ENCODE measurements around the gene GALNT18. TPM values are rescaled to one million over a fixed set of nuclear protein-coding genes. Genes with fewer than 3 reads are reported as not detected.

Gene GALNT18
- total and polyA plus RNA-seq, 2 donors (not counting 3 experiments of a cell fraction or from before 2014, with no cell fraction given) = 0.17 to 0.18 TPM

DNA sequence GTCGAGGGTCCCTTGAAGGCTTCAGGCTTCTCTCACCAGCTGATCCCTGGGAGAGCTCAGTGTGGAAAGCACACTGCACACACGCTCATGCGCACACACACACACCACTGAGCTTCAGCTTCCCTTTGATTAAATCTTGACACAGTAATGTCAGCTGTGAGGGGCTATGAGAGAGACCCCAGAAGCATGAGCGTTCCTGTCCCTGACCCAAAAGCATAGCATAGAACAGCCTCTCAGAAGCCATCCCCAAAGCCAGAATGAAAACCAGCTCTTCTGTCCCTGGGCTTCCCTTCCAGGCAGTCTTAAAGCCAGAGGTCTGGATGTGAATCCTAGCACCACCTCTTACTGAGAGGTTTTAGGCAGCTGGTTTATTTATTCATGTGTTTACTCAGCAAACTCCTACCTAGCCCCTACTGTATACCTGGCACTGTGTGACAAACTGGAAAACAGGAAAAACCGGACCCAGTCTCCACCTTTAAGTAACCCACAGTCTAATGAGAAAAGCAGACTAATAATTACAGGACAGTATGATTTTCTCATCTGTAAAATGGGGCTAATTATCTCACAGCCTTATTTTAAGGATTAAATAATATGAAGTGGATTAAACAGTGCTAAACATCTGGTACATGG is 15.9 kb downstream of the GALNT18 start:
- POLR2A ChIA-PET = no interaction called here
- intact Hi-C loops (cut with micrococcal nuclease) = no loop called here
- Histone ChIP-seq H3K36me3 (ENCODE audit: control insufficient read depth in 2 of 2, extremely low read depth in 1 of 2, insufficient read depth in 2 of 2, low read length in 2 of 2) (no peaks in the 10 kb centered on the region), H3K9ac (replicated peaks; ENCODE audit: extremely low read depth, insufficient read depth, low read length) (no peak overlapping the region), H3K79me2 (ENCODE audit: control insufficient read depth, insufficient read depth, low read length) (no peaks in the 10 kb centered on the region), H3K9me1 (replicated peaks; ENCODE audit: control insufficient read depth, extremely low read depth, insufficient read depth, low read length) (no peaks in the 10 kb centered on the region), H3K9me3 (replicated peaks; ENCODE audit: control insufficient read depth, insufficient read depth, low read length) (no peaks in the 10 kb centered on the region), H3K4me2 (ENCODE audit: insufficient read depth, low read length) (no peak overlapping the region), H3K27me3 (ENCODE audit: control insufficient read depth in 2 of 2, insufficient read depth in 2 of 2, low read length in 2 of 2) (peaks cover 0 to 2% of the 10 kb centered on the region in 2 experiments), H2AFZ (ENCODE audit: low read depth, low read length) (no peak overlapping the region), H3K27ac (ENCODE audit: insufficient read depth, low read depth, low read length) (no peak overlapping the region), H3K4me3 (replicated peaks in 1 of 3; ENCODE audit: insufficient read depth in 1 of 3, low read depth in 1 of 3, low read length in 3 of 3) (no peak overlapping the region), H4K20me1 (replicated peaks; ENCODE audit: control insufficient read depth, extremely low read depth, insufficient read depth, low read length) (no peaks in the 10 kb centered on the region), H3K4me1 (ENCODE audit: control insufficient read depth, extremely low read depth, insufficient read depth, low read length) (no peaks in the 10 kb centered on the region)
- TF ChIP-seq POLR2A (IDR thresholded peaks at IDR 0.05; ENCODE audit: low read depth, low read length) (no peak), POLR2AphosphoS5 (IDR thresholded peaks at IDR 0.05; ENCODE audit: insufficient read depth, low read depth, low read length) (no peak), GATA2 (IDR thresholded peaks at IDR 0.05; ENCODE audit: insufficient read depth, insufficient read length, low read depth, low read length) (no peak)
- dilution Hi-C loops (cut with MboI; ENCODE audit: extremely low pct_ligation_motif_present, low sequenced_read_pairs) = no loop called here
- DNase-seq (ENCODE audit: low read depth, low spot score) (no peak), FAIRE-seq (no peak)
- no TSS peak for BruUV-seq (replicated peaks)
- CTCF ChIA-PET = no interaction called here

DNA sequence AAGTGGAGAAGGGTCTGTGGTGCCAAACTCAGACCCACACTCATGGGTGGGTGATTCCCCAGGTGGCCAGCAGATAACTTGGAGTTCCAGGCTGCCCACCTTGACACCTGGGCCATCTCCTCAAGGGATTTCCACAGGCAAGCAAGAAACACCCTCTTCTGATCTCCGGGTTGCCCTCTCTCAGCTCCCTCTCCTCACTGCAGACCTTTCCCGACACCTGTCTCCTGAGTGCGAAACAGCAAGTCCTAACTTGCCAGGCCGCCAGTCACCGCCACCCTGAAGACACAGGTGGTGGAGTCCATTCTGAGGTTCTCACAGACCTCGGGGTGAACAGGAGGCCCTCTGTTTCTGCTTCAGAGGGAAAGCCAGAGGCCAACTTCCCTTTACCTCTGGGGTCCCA is 16.6 kb downstream of the GALNT18 start:
- no peak overlapping the region for H3K27ac ChIP-seq (ENCODE audit: insufficient read depth, low read depth, low read length)
- ChIA-PET CTCF (no interaction called here), POLR2A (no interaction called here)
- H3K9me1 ChIP-seq (replicated peaks; ENCODE audit: control insufficient read depth, extremely low read depth, insufficient read depth, low read length) = no peaks in the 10 kb centered on the region
- H3K36me3 ChIP-seq (ENCODE audit: control insufficient read depth in 2 of 2, extremely low read depth in 1 of 2, insufficient read depth in 2 of 2, low read length in 2 of 2) = no peaks in the 10 kb centered on the region
- H3K9ac ChIP-seq (replicated peaks; ENCODE audit: extremely low read depth, insufficient read depth, low read length) = no peak overlapping the region
- no peaks in the 10 kb centered on the region for H4K20me1 ChIP-seq (replicated peaks; ENCODE audit: control insufficient read depth, extremely low read depth, insufficient read depth, low read length)
- TF ChIP-seq GATA2 (IDR thresholded peaks at IDR 0.05; ENCODE audit: insufficient read depth, insufficient read length, low read depth, low read length) = no peak
- no peak for TF ChIP-seq POLR2A (IDR thresholded peaks at IDR 0.05; ENCODE audit: low read depth, low read length)
- TF ChIP-seq JUN (IDR thresholded peaks at IDR 0.05; ENCODE audit: borderline replicate concordance, insufficient read depth, insufficient read length, low read depth) = no peak
- TF ChIP-seq, protein P1, sequence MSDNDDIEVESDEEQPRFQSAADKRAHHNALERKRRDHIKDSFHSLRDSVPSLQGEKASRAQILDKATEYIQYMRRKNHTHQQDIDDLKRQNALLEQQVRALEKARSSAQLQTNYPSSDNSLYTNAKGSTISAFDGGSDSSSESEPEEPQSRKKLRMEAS (IDR thresholded peaks at IDR 0.05; ENCODE audit: insufficient read depth, insufficient read length) = no peak
- TF ChIP-seq POLR2AphosphoS5 (IDR thresholded peaks at IDR 0.05; ENCODE audit: insufficient read depth, low read depth, low read length) = no peak
- no peak for TF ChIP-seq CTCF (IDR thresholded peaks at IDR 0.05; ENCODE audit: extremely low read depth in 1 of 2, insufficient read depth in 1 of 2, low read depth in 1 of 2, low read length in 2 of 2)
- TF ChIP-seq FOS (IDR thresholded peaks at IDR 0.05; ENCODE audit: borderline replicate concordance, insufficient read depth, low read length) = no peak
- no peak for TF ChIP-seq EZH2 (IDR thresholded peaks at IDR 0.05; ENCODE audit: borderline replicate concordance, low read depth, low read length, severe bottlenecking)
- no peak for TF ChIP-seq MYC (IDR thresholded peaks at IDR 0.05; ENCODE audit: low read depth, low read length)
- no peak overlapping the region for H3K4me2 ChIP-seq (ENCODE audit: insufficient read depth, low read length)
- H3K4me1 ChIP-seq (ENCODE audit: control insufficient read depth, extremely low read depth, insufficient read depth, low read length) = no peaks in the 10 kb centered on the region
- no TSS peak for BruUV-seq (replicated peaks)
- FAIRE-seq = no peak
- no peak for DNase-seq (ENCODE audit: low read depth, low spot score)
- no peaks in the 10 kb centered on the region for H3K9me3 ChIP-seq (replicated peaks; ENCODE audit: control insufficient read depth, insufficient read depth, low read length)
- H3K4me3 ChIP-seq (replicated peaks in 1 of 3; ENCODE audit: insufficient read depth in 1 of 3, low read depth in 1 of 3, low read length in 3 of 3) = no peak overlapping the region
- H2AFZ ChIP-seq (ENCODE audit: low read depth, low read length) = no peak overlapping the region
- H3K79me2 ChIP-seq (ENCODE audit: control insufficient read depth, insufficient read depth, low read length) = no peaks in the 10 kb centered on the region
- peaks cover 0 to 2% of the 10 kb centered on the region in 2 experiments for H3K27me3 ChIP-seq (ENCODE audit: control insufficient read depth in 2 of 2, insufficient read depth in 2 of 2, low read length in 2 of 2)
- dilution Hi-C loops (cut with MboI; ENCODE audit: extremely low pct_ligation_motif_present, low sequenced_read_pairs) = no loop called here
- intact Hi-C loops (cut with micrococcal nuclease) = no loop called here

All from endothelial cell of umbilical vein (primary cell).